ENCODE data around the gene CCR6.
"Not testable (repeated sequence)": the region's sequence is repeated elsewhere in the genome, so short reads cannot be mapped to it uniquely, and the experiment has no call there.

Gene CCR6

GRCh38 chr6:167178896-167179655, 56.2 kb downstream of the CCR6 start:
- DNase-seq, result not testable (repeated sequence)

GRCh38 chr6:167180086-167180485, 57.2 kb downstream of the CCR6 start:
- DNase-seq, result not testable (repeated sequence)

- not testable (repeated sequence) for DNase-seq
Observed at GRCh38 chr6:167181351-167181750, 58.5 kb downstream of the CCR6 start.

GRCh38 chr6:167182913-167183314, 60.0 kb downstream of the CCR6 start:
- not testable (repeated sequence) for DNase-seq

DNA sequence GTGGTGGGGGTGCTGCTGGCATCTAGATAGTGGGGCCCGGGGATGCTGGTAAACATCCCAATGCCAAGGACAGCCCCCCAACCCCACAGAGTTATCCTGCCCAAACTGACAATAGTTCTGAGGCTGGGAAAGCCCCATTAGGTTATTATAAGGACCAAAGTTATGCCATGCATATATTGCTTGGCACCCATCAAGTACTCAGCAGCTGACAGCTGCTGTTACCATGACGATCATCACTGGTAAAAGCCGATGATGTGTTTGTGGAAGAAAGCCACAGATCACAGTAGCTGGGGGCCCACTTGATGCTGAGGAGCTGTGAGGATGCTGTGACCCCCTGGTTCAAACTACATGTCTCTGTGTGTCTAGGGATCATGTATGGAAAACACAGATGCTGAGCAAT, 62.2 kb downstream of the CCR6 start:
- not testable (repeated sequence) for DNase-seq

GRCh38 chr6:167187275-167187674, 64.4 kb downstream of the CCR6 start:
- not testable (repeated sequence) for DNase-seq

Data from GDM1 (cell line).